ENCODE measurements around the gene ATP1A3.

- no peak for TF ChIP-seq CTCF (IDR thresholded peaks at IDR 0.05)
- TF ChIP-seq POLR2A (IDR thresholded peaks at IDR 0.05), result no peak
Measured at GRCh38 chr19:42010245-42011126, 16.5 kb upstream of the ATP1A3 start.

Data from thyroid gland (tissue), 4 donors.